Liver (tissue), 9 donors: ENCODE results near the gene MLF1. TPM values are rescaled to one million over a fixed set of nuclear protein-coding genes. Genes with fewer than 3 reads are reported as not detected.

ENCODE experiments used
- DNase-seq: peaks from one replicate; pipeline ENCODE4 v3.0.0-alpha.2; 2017; ENCODE audit warnings: low spot score
- H3K27ac ChIP-seq, 2 donors: one replicate each; pipeline ENCODE4 v1.7.0; 2013; ENCODE audit warnings: inconsistent platforms in 2 of 2, low read length in 2 of 2, control low read depth in 1 of 2, low read depth in 1 of 2, mild to moderate bottlenecking in 1 of 2
- H3K27me3 ChIP-seq, 4 donors: one replicate each; pipeline versions ENCODE4 v1.6.1 to v1.7.0; 2013; ENCODE audit warnings: low read length in 3 of 4, inconsistent platforms in 1 of 4, mild to moderate bottlenecking in 1 of 4, moderate library complexity in 1 of 4; ENCODE audit not compliant: control insufficient read depth in 4 of 4, insufficient read depth in 4 of 4
- H3K36me3 ChIP-seq, 4 donors: one replicate each; pipeline versions ENCODE4 v1.6.1 to v1.7.0; 2013; ENCODE audit warnings: low read length in 3 of 4, mild to moderate bottlenecking in 3 of 4, low read depth in 1 of 4, moderate library complexity in 1 of 4; ENCODE audit not compliant: control insufficient read depth in 4 of 4, insufficient read depth in 3 of 4
- H3K4me1 ChIP-seq, 4 donors: one replicate each; pipeline versions ENCODE4 v1.6.1 to v1.7.0; 2013; ENCODE audit warnings: low read length in 3 of 4, mild to moderate bottlenecking in 3 of 4, moderate library complexity in 1 of 4; ENCODE audit not compliant: control insufficient read depth in 4 of 4, insufficient read depth in 4 of 4
- H3K4me3 ChIP-seq, 3 donors: one replicate each; pipeline versions ENCODE4 v1.6.1 to v1.7.0; 2013; ENCODE audit warnings: low read length in 3 of 3, control low read depth in 1 of 3, low read depth in 1 of 3, mild to moderate bottlenecking in 1 of 3
- H3K9ac ChIP-seq, 2 donors: one replicate each; pipeline ENCODE4 v1.7.0; 2013; ENCODE audit warnings: low read length in 2 of 2, mild to moderate bottlenecking in 2 of 2, moderate library complexity in 2 of 2, control low read depth in 1 of 2, low read depth in 1 of 2
- H3K9me3 ChIP-seq, 4 donors: one replicate each; pipeline versions ENCODE4 v1.6.1 to v1.7.0; 2013; ENCODE audit warnings: low read length in 3 of 4; ENCODE audit not compliant: control insufficient read depth in 4 of 4
- ATF3 ChIP-seq: IDR thresholded peaks from 2 replicates; pipeline ENCODE4 v1.6.1; 2016; ENCODE audit warnings: antibody characterized with exemption
- CTCF ChIP-seq: fragments of 150-350 bp; IDR thresholded peaks from 2 replicates; pipeline ENCODE4 v1.5.1; 2017; ENCODE audit warnings: improper control_type of control experiment, low read depth, low read length; ENCODE audit not compliant: missing input control
- EGR1 ChIP-seq, 2 donors: IDR thresholded peaks; 2 replicates each; pipeline ENCODE4 v1.6.1; 2016 to 2018; ENCODE audit warnings: antibody characterized with exemption in 2 of 2, low read depth in 2 of 2
- FOXA1 ChIP-seq: IDR thresholded peaks from 2 replicates; pipeline ENCODE4 v1.6.1; 2016; ENCODE audit warnings: antibody characterized with exemption
- FOXA2 ChIP-seq: IDR thresholded peaks from 2 replicates; pipeline ENCODE4 v1.6.1; 2016; ENCODE audit warnings: antibody characterized with exemption
- GABPA ChIP-seq, 2 donors: IDR thresholded peaks in 1 of 2; conservative IDR thresholded peaks in 1 of 2; 2 replicates each; pipeline ENCODE4 v1.6.1; 2016; ENCODE audit warnings: antibody characterized with exemption in 2 of 2, mild to moderate bottlenecking in 1 of 2, moderate library complexity in 1 of 2
- HNF4A ChIP-seq, 2 donors: conservative IDR thresholded peaks; 2 replicates each; pipeline ENCODE4 v1.6.1; 2016; ENCODE audit warnings: antibody characterized with exemption in 2 of 2, mild to moderate bottlenecking in 2 of 2
- JUND ChIP-seq, 2 donors: IDR thresholded peaks; 2 replicates each; pipeline ENCODE4 v1.6.1; 2016; ENCODE audit warnings: antibody characterized with exemption in 2 of 2
- RAD21 ChIP-seq, 2 donors: IDR thresholded peaks; 2 replicates each; pipeline ENCODE4 v1.6.1; 2016; ENCODE audit warnings: antibody characterized with exemption in 2 of 2, mild to moderate bottlenecking in 2 of 2
- REST ChIP-seq: IDR thresholded peaks from 2 replicates; pipeline ENCODE4 v1.6.1; 2016; ENCODE audit warnings: antibody characterized with exemption, mild to moderate bottlenecking
- RXRA ChIP-seq, 2 donors: IDR thresholded peaks; 2 replicates each; pipeline ENCODE4 v1.6.1; 2017 to 2018; ENCODE audit warnings: antibody characterized with exemption in 2 of 2, mild to moderate bottlenecking in 1 of 2
- SP1 ChIP-seq: IDR thresholded peaks from 2 replicates; pipeline ENCODE4 v1.6.1; 2018; ENCODE audit warnings: antibody characterized with exemption, mild to moderate bottlenecking
- TAF1 ChIP-seq: conservative IDR thresholded peaks from 2 replicates; pipeline ENCODE4 v1.6.1; 2016; ENCODE audit warnings: antibody characterized with exemption, mild to moderate bottlenecking
- ZBTB33 ChIP-seq: IDR thresholded peaks from 2 replicates; pipeline ENCODE4 v1.6.1; 2016; ENCODE audit warnings: antibody characterized with exemption
- WGBS: extraction: QIAGEN DNeasy Blood & Tissue Kit; methylation state at CpG from one replicate; pipeline ENCODE4 v1.1.7; 2013; 5-methylcytosine and 5-hydroxymethylcytosine counted together
- polyA plus RNA-seq, 2 donors: library from polyadenylated mRNA; stranded (reverse) in 1 of 2; unstranded in 1 of 2; fragments of 200-250 nt in 1 of 2; fragments of >200 nt in 1 of 2; fragmentation: Nextera tagmentation in 1 of 2; extraction: Ambion mirVana in 1 of 2; gene quantifications; one replicate each; pipeline versions ENCODE4 v1.2.1 to v1.2.3, GENCODE V29; 2013 to 2015
- total RNA-seq, 2 donors: library from RNA; depleted of rRNA; stranded (reverse); fragments of >200 nt; gene quantifications; one replicate each; pipeline ENCODE4 v1.2.3, GENCODE V29; 2014
- donor health status: healthy.
- donor health status: healthy.
- donor health status: healthy.
- donor health status: healthy.
- donor health status: healthy.

MLF1 gene
- total and polyA plus RNA-seq, 4 donors, result 0.20 to 3.3 (median 0.45) TPM

DNA sequence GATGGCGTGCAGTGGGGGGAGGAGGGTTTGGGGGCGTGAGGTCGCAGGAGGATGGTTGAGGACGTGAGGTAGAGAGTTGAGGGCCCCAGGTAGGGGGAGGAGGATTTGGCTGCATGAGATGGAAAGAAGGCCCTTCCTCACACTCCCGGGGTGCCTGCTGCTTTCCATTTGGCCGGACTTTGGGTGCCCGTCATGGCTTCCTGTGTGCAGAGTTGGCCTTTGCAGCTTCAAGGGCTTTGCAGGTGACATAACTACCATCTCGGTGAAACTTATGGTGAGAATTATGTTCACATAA is 1.7 kb downstream of the MLF1 start:
- H3K4me3 ChIP-seq, result no peak overlapping the region
- no peaks in the 10 kb centered on the region for H3K9me3 ChIP-seq
- H3K9ac ChIP-seq, result no peak overlapping the region
- H3K36me3 ChIP-seq, result no peaks in the 10 kb centered on the region
- 96% methylated on average over 8 of the region's 8 CpGs for WGBS
- no peak overlapping the region for H3K27ac ChIP-seq
- H3K27me3 ChIP-seq, result peaks cover 0 to 10% (median 1%) of the 10 kb centered on the region in 4 donors
- TF ChIP-seq EGR1 (IDR thresholded peaks at IDR 0.05; ENCODE audit: low read depth in 2 of 2) (no peak), JUND (IDR thresholded peaks at IDR 0.05) (no peak), RAD21 (IDR thresholded peaks at IDR 0.05) (no peak), HNF4A (conservative IDR thresholded peaks at IDR 0.05) (no peak), SP1 (no peak)
- no peak for DNase-seq
- H3K4me1 ChIP-seq, result peaks cover 2 to 6% (median 5%) of the 10 kb centered on the region in 4 donors

GRCh38 chr3:158573714-158574113 is 2.7 kb downstream of the MLF1 start:
- 89% methylated on average over 7 of the region's 7 CpGs for WGBS
- no peak for DNase-seq
- Histone ChIP-seq H3K4me3 (no peak overlapping the region), H3K9me3 (no peaks in the 10 kb centered on the region), H3K27me3 (peaks cover 0 to 8% (median 1%) of the 10 kb centered on the region in 4 donors), H3K4me1 (peaks cover 2 to 6% (median 5%) of the 10 kb centered on the region in 4 donors), H3K36me3 (no peaks in the 10 kb centered on the region), H3K9ac (no peak overlapping the region), H3K27ac (no peak overlapping the region)
- TF ChIP-seq RXRA (IDR thresholded peaks at IDR 0.05) (no peak), REST (no peak), RAD21 (IDR thresholded peaks at IDR 0.05) (no peak), GABPA (IDR thresholded peaks at IDR 0.05 in 1 of 2, conservative IDR thresholded peaks at IDR 0.05 in 1 of 2) (no peak), ATF3 (no peak), FOXA1 (no peak), FOXA2 (no peak), TAF1 (no peak), JUND (IDR thresholded peaks at IDR 0.05) (no peak), SP1 (no peak), HNF4A (conservative IDR thresholded peaks at IDR 0.05) (no peak), CTCF (no peak), EGR1 (IDR thresholded peaks at IDR 0.05; ENCODE audit: low read depth in 2 of 2) (no peak), ZBTB33 (no peak)
